HL-60/S4 treated with phorbol 12-myristate 13-acetate at 8.2 ng/mL for 4 days and 3 days (cell line): Measurements from ENCODE around the gene SLC2A9.
"Not testable (repeated sequence)": the region's sequence is repeated elsewhere in the genome, so short reads cannot be mapped to it uniquely, and the experiment has no call there.

Source experiments
- in situ Hi-C: fragments of 300-500 bp; cut with MboI; formaldehyde crosslinking; loops from 2 replicates; pipeline ENCODE4 v1.15.0; 2022; ENCODE audit warnings: low sequenced_read_pairs

The SLC2A9 gene

DNA sequence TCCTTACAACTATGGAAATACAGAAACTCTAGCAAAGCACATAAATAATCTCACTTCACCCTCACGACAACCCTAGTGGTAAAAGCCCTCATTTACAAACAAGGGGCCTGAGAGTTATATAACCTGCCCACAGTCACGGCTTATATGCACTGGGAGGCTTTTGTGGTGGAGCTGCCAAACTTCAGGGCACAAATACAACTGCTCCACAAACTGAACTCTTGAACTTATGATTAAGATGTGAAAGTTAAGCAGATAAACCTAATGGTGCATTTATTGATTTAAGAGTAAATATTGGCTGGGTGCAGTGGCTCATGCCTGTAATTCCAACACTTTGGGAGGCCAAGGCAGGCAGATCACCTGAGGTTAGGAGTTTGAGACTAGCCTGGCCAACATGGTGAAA, 19.0 kb downstream of the SLC2A9 start:
- in situ Hi-C loops, result no loop called here

DNA sequence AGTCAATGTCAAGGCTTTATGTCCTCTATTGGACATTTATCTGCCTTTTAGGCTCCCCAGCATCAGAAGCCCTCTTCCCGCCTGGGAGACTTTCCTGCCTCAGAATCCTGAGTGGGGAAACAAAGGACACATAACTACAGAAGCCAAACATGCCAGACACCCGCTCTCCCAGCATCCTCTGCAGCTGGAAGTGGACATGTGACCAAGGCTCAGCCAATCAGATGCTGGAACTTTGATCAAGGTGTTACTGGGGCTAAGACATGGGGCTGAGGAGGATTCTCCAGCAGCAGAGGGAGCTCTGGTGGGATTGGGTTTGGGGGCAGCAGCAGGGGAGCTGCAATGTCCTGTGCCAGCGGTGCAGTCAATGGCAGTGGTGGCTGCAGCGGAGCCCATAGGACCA, 19.5 kb downstream of the SLC2A9 start:
- in situ Hi-C loops, result no loop called here

DNA sequence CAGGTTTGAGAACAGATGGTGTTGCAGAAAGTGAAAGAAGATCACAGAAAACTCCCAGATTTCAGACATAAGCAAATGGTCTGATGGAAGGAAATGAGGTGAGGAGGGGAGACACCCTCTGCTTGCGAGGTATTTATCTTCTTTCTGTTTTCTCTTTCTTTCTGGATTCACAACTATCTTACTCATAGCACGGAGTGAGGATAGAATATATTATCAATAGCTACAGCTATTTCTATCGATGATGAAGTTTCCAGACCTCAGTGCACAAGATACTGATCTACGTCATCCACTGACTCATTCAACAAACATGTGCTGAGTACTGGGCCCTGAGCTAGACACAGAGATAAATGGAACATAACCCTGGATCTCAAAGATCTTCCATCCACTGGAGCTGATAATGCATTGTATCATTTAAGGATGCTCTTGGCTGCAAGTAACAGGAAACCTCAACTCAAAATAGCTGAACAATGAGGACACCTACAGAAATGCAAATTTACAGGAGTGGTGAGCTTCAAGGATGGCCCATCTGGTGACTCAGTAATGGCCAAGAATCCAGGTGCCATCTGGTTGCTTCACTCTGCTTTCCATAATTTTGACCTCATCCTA, 21.2 kb downstream of the SLC2A9 start:
- in situ Hi-C loops, result no loop called here

DNA sequence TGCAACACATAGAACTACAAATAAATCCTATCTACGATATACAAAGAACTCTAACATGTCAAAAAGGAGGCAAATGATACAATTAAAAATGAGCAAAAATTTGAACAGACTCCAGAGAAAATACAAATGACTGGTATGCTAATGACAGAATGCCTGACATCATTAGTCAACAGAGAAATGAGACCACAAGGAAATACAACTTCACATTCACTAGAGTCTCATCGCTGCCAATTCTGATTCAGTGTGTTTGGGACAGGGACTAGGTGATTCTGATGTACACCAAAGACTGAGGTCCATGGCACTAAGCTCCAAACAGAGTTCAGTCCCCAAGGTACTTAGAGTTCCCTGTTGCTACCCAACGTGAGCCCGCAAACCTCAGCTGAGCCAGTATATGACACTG, 23.4 kb downstream of the SLC2A9 start:
- in situ Hi-C loops, result no loop called here

DNA sequence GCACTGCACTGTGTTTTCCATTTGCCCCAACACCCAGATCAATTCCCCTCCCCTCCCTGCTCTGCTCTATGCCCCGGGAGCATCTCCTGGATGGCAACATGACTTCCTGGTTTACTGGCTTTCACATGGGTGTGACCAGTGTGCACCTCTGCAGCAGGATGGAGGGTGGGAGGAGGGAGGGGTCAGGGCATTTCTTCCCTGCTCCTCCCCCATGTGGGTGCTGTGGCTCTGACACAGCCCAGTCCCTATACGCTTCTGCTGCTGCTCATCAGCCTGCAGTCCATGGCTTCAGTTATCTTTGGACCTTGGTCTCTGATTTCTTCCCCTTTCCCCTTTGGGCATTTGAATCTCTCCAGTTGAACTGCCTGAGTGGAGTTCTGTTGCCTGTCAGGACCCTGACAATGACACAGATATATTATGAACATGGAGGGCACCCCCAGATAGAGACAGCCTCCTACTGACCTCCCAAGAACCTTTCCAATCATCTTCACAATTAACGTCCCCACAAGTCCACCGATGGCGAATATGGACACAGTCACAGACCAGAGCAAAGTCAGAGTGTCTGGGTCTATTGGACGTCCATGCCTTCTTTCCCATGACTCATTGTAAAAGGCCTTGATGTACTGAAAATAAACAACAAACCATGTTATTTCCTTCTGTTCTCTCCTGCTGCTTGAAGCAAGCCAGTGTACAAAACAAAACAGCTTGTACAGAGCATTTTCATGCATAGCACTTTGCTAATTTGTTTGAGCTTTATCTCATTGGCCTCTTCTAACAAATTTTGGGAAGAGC, 24.8 kb downstream of the SLC2A9 start:
- in situ Hi-C loops, result no loop called here

DNA sequence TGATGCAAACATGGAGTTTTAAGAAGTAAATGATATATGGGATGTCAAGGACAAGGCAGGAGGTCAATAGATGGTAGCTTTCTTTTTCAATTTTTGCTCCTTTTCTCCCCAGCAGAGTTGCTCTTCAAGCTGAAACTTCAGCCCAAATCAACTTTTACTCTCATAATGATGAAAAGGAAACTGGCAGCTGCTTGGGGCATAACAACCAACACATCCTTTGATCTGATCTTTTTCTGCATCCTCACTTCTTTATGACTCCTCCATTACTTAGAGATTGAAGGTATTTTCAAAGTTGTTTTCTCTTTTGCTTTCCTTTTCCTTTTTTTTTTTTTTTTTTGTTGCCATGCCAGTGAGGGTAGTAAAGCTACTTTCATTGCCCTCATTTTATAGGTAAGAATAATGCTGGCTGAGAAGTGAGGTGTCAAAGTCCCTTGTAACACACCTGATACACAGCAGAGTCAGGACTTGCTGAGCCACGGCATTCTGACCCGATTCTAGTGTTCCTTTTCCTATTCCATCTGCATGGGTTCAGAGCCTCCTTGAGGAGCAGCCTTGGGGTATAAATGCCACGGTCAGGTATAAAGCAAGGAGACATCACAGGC, 26.9 kb downstream of the SLC2A9 start:
- in situ Hi-C loops, result no loop called here

DNA sequence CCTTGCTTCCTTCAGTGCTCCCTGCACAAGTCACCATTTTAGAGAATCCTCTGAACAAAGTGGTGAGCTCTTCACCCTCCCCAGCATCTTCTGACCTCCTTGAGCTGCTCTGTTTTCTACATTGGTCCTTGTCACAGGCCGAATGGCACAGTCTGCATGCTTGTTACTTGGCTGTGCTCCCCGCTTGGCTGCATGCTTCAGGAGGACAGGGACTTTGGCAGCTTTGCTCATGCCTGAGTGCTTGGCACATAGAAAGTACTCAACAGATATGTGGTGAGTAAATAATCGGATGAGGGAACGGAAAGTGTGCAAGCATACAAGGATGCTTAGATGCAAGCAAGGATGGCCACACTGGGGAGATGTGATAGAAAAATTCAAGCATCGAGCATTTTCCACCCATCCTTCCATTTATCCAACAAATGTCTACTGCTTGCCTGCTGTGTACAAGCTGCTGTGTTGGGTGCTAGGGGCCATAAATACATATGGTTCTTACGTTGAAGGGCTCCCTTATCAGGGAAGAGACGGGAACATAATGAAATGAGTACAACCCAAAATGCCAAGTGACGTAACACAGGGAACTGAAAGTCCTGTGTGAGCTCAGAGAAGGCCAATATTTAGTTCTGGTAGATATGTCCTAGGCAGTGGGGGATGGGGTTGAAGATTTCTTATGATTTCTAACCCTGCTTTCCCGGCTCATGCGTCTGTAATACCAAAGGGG, 31.2 kb downstream of the SLC2A9 start:
- in situ Hi-C loops, result no loop called here

DNA sequence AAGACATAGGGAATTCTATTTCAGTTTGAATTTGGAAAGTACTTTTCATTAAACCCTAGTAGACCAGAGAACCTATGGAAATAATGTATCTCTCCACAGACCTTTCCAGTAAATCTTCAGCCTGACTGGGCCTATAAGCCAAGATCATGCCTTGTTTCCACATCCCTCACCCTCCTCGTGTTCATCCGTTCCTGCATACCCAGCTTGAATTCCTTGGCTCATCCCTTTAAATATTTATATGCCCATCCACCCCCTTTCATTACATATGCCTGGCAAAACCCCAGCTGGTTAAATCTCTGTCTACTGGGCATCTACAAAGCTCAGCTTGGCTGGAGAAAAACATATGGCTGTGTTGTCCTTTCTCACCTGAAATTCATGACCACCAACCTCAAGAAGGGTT, 32.4 kb downstream of the SLC2A9 start:
- in situ Hi-C loops, result no loop called here

DNA sequence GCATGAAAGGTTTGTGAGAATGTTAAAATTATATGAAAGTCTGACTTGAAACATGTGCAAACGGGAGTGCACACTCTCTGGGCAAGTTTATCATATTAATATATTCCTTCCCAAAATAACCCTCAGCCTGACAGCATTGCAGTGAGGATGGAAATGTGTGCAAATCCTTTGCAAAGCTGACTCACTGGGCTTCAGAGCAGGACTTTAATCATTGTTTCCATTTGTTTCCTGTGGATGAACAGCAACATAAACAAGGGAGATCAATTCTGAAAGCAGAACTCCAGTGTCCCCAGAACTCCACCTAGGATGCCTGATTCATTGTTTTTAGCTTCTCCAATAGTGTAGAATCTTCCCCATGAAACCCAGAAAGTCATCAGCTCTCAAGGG, 32.9 kb downstream of the SLC2A9 start:
- in situ Hi-C loops, result no loop called here

DNA sequence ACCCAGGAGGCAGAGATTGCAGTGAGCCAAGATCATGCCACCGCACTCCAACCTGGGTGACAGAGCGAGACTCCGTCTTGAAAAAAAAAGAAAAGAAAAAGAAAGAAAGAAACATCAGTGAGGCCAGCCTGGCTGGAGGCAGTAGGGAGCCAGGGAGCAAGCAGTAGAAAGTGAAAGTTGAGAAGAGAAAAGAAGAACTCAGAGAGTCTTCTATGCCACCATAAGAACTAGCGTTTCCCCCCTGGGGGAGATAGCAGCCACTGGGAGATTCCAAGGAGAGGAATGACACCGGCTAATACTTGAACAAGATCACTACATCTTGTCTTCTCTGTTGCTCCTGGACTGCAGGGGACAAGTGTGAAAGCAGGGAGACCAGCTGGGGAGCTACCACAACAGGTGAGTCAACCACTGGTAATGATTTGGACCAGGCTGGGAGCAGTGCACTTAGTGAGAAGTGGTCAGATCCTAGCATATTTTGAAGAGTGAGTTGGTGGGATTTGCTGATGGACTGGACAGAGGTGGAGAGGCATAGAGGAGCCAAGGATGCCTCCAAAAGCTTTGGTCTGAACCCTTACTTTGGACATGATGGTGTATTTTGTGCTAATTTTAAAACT, 33.4 kb downstream of the SLC2A9 start:
- in situ Hi-C loops, result no loop called here

DNA sequence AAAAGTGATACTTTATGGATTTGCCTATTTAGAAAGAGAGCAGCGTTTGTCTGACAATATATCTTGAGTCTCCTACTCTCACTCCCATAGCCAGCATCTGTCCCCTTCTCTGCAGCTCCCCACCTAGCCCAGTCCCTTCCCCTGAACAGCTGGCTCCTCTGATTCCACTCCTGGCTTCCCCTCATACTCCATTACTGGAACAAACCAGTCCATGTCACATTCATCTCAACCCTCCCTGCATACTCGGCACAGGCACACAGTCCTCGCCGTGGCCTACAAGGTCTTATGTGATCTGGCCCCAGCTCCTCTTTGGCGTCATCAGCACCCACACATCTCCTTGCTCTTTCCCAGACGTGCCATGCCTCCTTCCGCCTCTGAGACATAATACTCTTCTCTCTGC, 36.7 kb downstream of the SLC2A9 start:
- in situ Hi-C loops, result no loop called here

DNA sequence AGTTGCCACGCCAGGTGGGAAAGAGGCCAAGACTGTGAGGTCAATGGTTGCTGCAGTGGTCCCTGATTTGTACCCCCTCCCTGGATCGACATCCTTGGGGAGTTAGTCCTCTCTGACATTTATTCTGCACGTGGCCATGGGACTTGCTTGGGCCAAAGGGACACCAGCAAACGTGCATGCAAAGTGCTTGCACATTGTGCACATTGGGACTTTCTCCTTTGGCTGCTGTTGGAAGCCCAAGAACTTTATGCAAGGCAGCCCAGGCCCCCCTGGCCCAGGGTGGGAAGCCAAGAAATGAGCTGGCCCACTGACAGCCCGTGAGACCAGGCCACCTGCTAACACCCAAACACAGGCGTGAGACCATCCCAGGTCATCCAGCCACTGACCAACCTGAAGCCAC, 38.1 kb downstream of the SLC2A9 start:
- in situ Hi-C loops, result no loop called here

DNA sequence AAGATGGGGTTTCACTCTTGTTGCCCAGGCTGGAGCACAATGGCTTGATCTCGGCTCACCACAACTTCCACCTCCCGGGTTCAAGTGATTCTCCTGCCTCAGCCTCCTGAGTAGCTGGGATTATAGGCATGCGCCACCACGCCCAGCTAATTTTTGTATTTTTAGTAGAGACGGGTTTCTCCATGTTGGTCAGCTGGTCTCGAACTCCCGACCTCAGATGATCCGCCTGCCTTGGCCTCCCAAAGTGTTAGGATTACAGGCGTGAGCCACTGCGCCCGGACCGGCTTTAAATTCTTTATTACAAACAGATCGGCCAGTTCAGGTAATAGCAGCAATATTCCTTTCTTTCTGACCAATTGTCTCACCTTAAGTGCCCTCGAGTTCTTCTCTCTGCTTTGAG, 39.4 kb downstream of the SLC2A9 start:
- in situ Hi-C loops, result not testable (repeated sequence)

DNA sequence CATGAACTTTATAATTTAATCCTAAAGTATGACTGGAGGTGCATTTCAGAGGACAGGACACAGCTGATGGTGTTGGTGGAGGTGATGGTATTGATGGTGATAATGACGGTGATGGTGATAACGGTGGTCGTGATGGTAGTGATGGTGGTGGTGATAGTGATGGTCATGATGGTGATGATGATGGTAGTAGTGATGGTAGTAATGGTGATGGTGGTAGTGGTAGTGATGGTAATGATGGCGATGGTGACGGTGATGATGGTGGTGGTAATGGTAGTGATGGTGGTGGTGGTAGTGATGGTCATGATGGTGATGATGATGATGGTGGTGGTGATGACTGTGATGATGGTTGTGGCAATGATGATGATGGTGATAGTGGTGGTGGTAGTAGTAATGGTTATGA, 40.4 kb downstream of the SLC2A9 start:
- in situ Hi-C loops, result no loop called here

DNA sequence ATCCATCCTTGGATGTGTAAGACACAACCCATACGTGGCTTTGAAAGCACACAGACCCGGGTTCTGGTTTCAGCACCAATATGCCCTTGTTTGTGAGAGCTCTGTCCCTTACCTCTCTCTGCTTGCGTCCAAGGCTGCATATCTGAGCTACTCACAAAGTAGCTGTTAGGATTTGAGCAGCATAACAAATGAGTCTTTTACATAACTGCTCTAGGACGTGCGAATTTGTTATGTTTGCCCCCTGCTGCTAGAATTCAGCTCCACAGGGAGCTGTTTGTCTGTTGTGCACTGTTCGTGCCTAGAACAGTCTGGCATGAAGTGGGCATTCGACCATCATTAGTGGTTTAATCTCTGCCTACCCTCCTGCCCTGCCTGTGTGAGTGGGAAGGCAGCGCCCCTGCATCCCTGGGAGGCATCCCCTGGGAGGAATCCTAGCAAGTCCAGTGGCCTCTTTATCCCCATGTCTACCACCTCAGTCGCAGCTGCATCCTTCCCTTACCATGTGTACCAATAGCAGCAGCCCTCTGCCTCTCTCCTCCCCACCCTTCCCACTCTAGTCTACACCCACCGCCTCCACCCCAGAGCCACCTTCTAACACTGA, 42.1 kb downstream of the SLC2A9 start:
- in situ Hi-C loops, result no loop called here

DNA sequence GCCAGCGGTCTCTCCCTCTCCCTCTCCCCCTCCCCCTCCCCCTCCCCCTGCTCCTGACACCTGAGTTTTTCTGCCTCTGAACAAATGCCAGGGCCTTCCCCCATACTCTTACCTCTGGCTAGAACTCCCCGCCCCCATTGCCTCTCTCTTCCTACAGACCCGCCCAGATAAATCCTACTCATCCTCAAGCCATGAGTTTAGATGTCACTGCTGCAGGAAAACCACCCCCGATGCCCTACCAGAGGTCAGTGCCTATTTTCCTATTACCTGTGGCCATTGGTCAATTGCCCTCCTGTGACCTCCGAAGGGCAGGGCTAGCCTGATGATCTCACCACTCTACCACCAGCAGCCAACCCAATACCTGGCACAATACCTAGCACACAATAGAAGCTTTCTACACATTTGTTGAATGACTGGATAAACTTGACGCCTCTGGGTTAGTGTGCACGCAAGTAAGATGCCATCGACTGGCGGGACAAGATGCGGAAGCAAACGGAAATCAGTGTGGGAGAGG, 43.7 kb downstream of the SLC2A9 start:
- in situ Hi-C loops, result no loop called here

DNA sequence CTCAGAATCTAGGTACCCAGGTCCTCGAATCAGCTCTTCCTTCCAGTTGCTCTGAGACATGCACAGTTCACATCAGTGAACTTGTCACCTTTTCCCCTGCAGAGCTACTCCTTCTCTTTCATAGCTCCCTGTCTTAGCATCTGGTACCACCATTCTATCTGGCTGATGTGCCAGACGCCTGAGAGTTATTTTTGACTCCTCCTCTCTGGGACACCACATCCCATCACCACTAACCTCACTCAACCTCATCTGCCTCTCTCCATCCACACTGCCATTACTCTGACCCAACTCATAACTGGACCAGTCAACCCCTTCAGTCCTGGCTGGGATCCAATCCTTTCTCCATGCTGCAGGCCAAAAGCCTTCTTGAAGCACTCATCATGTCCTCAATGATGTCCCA, 44.5 kb downstream of the SLC2A9 start:
- in situ Hi-C loops, result no loop called here

DNA sequence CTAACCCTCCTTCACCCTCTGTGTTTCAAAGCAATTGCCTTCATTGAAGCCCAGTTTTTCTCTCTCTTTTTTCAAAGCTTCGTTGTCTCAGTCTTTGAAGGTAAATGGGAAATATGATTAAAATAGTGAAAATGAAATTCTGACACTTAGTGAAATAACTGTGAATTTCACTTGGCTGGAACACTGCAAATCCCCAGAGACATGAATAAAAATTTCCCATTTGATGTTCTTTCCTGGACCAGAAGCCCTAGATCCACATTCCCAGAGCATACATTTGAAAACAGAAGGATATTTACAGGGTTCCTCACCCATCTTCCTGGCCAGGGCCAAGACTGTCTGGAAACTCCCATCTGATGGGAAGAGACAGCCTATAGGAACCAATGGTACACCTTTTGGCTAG, 45.0 kb downstream of the SLC2A9 start:
- in situ Hi-C loops, result no loop called here

DNA sequence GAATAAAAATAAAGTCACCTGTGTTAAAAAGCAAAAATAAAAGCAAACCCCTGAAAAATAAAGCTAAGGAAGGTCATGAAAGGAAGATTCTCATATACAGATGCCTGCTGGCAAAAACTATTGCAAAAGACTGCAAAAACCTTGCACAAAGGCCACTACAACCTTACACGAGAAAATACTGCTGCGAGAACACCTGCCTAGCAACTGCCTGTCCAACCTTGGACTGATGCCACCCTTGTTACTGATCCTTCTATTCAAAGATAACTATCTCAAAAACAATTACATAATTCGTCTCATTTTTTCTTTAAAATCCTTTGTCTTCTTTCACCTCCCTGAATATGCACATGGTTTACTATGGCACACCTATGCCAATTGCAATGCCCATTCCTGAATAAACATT, 49.6 kb downstream of the SLC2A9 start:
- in situ Hi-C loops, result no loop called here

DNA sequence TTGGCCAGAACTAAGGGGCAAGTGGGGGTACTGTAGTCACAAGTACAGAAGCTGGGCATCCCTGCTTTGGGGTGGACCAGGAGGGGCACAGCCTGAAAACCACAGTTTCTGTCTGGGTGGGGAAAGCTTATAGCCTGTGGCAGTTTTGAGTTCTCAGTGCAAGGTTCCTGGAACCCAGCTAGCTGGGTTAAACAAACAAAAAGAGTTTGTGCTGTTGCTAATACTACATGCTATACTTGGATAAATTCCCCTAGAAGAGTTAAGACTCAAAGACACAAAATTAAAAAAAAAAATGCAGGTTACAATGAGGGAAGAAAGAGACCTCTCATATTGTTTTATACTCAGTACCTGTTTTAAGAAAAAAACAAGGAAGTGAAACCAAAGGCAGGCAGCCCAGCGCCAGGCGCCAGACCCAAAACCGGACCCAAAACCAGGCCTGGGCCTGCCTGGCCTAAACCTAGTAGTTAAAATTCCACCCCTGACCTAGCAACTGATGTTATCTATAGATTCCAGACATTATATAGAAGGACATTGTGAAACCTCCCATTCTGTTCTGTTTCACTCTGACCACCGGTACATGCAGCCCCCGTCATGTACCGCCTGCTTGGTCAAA, 50.8 kb downstream of the SLC2A9 start:
- in situ Hi-C loops, result no loop called here
